ENCODE data around the gene HNRNPA1L2. TPM values are rescaled to one million over a fixed set of nuclear protein-coding genes. Genes with fewer than 3 reads are reported as not detected.
A peak's percentile ranks its signal among the peaks of the same experiment; 100 is the strongest.
"Not testable (repeated sequence)": the region's sequence is repeated elsewhere in the genome, so short reads cannot be mapped to it uniquely, and the experiment has no call there.

Gene HNRNPA1L2
- polyA plus RNA-seq, 1 experiment, result 11.6 TPM

GRCh38 chr13:52669677-52670076 is 27.4 kb downstream of the HNRNPA1L2 start:
- ChIA-PET CTCF (no interaction called here), POLR2A (no interaction called here)
- TF ChIP-seq CTCF (IDR thresholded peaks at IDR 0.05; ENCODE audit: low read depth, low read length), result 0 out of 2 replicates have a peak, but pooled peaks have one; percentile 3
- H3K4me3 ChIP-seq (ENCODE audit: low read depth, low read length), result no peak overlapping the region
- H3K27me3 ChIP-seq (ENCODE audit: control insufficient read depth, insufficient read depth, low read length), result no peaks in the 10 kb centered on the region
- H3K27ac ChIP-seq (ENCODE audit: low read depth, low read length), result no peak overlapping the region
- no peak for DNase-seq (ENCODE audit: low read depth, low spot score)
- no peaks in the 10 kb centered on the region for H3K9me3 ChIP-seq (ENCODE audit: control insufficient read depth, insufficient read depth, low read length)

- Histone ChIP-seq H3K4me3 (ENCODE audit: low read depth, low read length) (no peak overlapping the region), H3K9me3 (ENCODE audit: control insufficient read depth, insufficient read depth, low read length) (no peaks in the 10 kb centered on the region), H3K27ac (ENCODE audit: low read depth, low read length) (no peak overlapping the region), H3K27me3 (ENCODE audit: control insufficient read depth, insufficient read depth, low read length) (no peaks in the 10 kb centered on the region)
- DNase-seq (ENCODE audit: low read depth, low spot score), result no peak
- ChIA-PET POLR2A (no interaction called here), CTCF (interaction anchor here (1.1 kb wide), 1 partner anchor 69 kb away, joined by 4 read pairs; no protein-coding TSS in a partner anchor)
- no peak for TF ChIP-seq CTCF (IDR thresholded peaks at IDR 0.05; ENCODE audit: low read depth, low read length)
Observed at GRCh38 chr13:52670726-52671125, 28.5 kb downstream of the HNRNPA1L2 start.

GRCh38 chr13:52673465-52673864 is 31.2 kb downstream of the HNRNPA1L2 start:
- ChIA-PET POLR2A (no interaction called here), CTCF (no interaction called here)
- no peak for DNase-seq (ENCODE audit: low read depth, low spot score)
- Histone ChIP-seq H3K27ac (ENCODE audit: low read depth, low read length) (no peak overlapping the region), H3K27me3 (ENCODE audit: control insufficient read depth, insufficient read depth, low read length) (no peaks in the 10 kb centered on the region), H3K9me3 (ENCODE audit: control insufficient read depth, insufficient read depth, low read length) (no peaks in the 10 kb centered on the region), H3K4me3 (ENCODE audit: low read depth, low read length) (no peak overlapping the region)
- TF ChIP-seq CTCF (IDR thresholded peaks at IDR 0.05; ENCODE audit: low read depth, low read length), result no peak

GRCh38 chr13:52677823-52678222 is 35.6 kb downstream of the HNRNPA1L2 start:
- CTCF ChIA-PET, result interaction anchor here (1.0 to 3.9 kb wide), 2 partner anchors 13 to 291 kb away, joined by 3 to 24 read pairs; no protein-coding TSS in a partner anchor
- POLR2A ChIA-PET, result no interaction called here
- DNase-seq (ENCODE audit: low read depth, low spot score), result no peak
- Histone ChIP-seq H3K4me3 (ENCODE audit: low read depth, low read length) (no peak overlapping the region), H3K9me3 (ENCODE audit: control insufficient read depth, insufficient read depth, low read length) (no peaks in the 10 kb centered on the region), H3K27me3 (ENCODE audit: control insufficient read depth, insufficient read depth, low read length) (no peaks in the 10 kb centered on the region), H3K27ac (ENCODE audit: low read depth, low read length) (no peak overlapping the region)
- no peak for TF ChIP-seq CTCF (IDR thresholded peaks at IDR 0.05; ENCODE audit: low read depth, low read length)

- CTCF ChIA-PET; H3K9me3 ChIP-seq (ENCODE audit: control insufficient read depth, insufficient read depth, low read length); H3K27me3 ChIP-seq (ENCODE audit: control insufficient read depth, insufficient read depth, low read length); POLR2A ChIA-PET; H3K4me3 ChIP-seq (ENCODE audit: low read depth, low read length); DNase-seq (ENCODE audit: low read depth, low spot score); H3K27ac ChIP-seq (ENCODE audit: low read depth, low read length): not testable (repeated sequence)
Observed at GRCh38 chr13:52685806-52686205, 43.6 kb downstream of the HNRNPA1L2 start.

- ChIA-PET POLR2A (no interaction called here), CTCF (interaction anchor here (0.9 to 1.2 kb wide), 2 partner anchors 21 to 29 kb away, joined by 3 to 4 read pairs; no protein-coding TSS in a partner anchor)
- DNase-seq (ENCODE audit: low read depth, low spot score), result no peak
- Histone ChIP-seq H3K27ac (ENCODE audit: low read depth, low read length) (no peak overlapping the region), H3K27me3 (ENCODE audit: control insufficient read depth, insufficient read depth, low read length) (no peaks in the 10 kb centered on the region), H3K9me3 (ENCODE audit: control insufficient read depth, insufficient read depth, low read length) (no peaks in the 10 kb centered on the region), H3K4me3 (ENCODE audit: low read depth, low read length) (no peak overlapping the region)
- no peak for TF ChIP-seq CTCF (IDR thresholded peaks at IDR 0.05; ENCODE audit: low read depth, low read length)
Observed at GRCh38 chr13:52686376-52686775, 44.1 kb downstream of the HNRNPA1L2 start.

All from AG04450 (cell line).